HTR-8/SVneo (cell line): ENCODE results near the gene LAMP2.

Experiments
- DNase-seq: peaks from one replicate; pipeline ENCODE4 v3.0.0; 2011; ENCODE audit warnings: low spot score, mixed read lengths; ENCODE audit not compliant: insufficient read length
- FAIRE-seq: peaks from 2 replicates; lab custom pipeline; 2011; peaks lifted over from hg19 to GRCh38; lab: Jason Lieb, UNC

LAMP2 gene

DNA sequence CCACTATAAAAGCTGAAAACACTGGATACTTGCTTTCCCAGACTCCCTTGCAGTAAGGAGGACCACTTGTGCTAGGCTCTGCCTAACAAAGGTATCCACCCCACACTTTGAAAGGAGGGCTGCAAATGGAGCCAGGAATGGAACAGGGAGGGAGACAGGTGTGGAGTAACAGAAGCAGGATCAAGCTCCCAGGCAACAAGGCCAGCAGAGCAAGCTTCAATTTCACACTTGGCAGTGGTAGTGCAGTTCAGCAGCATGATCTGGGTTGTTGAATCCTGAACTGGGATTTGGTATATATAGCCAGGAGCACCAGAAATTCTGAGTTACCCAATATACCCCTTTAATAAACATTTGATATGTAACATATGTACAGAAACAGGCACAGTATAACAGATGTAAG is 9.8 kb downstream of the LAMP2 start:
- FAIRE-seq, result no peak

DNA sequence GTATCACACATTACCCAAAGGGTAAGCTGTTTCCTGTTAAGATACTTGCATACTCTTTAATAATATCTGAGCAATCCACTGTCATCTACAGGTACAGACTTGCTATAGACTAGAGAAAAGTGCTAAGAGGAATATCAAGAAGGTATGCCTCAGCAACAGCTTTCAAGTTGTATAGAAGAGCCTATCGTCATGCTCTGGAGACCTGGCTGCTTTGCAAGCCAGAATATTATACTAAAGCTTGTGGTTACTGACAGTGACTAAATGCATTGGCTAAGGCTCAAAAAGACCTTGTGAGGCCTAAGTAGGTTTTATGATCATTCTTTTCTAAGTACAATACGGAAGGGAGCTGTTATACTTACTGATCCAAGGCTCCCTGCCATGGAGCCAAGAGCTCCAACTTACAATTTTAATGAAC is 11.3 kb downstream of the LAMP2 start:
- DNase-seq (peak; percentile 1), FAIRE-seq (no peak)

More for the DNA sequence above, 9.8 kb downstream of the LAMP2 start:
- no peak for DNase-seq

DNA sequence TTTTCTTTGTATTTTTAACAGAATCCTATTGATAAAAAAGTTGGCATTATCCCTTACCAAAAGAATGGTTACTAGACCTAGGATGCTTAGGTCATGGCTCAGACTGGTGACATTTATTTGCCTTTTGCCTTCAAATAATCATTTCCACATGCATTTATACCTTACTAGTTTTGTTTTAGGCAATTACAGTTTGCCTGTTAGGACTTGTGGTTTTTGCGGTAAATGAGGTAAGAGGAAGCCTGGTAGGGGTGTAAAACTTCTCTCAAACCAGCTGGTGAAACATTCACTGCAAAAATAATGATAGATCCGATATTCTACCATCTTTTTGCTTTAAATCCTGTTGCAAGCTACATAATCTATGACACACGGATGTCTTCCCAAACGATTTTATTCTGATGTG is 12.1 kb downstream of the LAMP2 start:
- DNase-seq (no peak), FAIRE-seq (no peak)

DNA sequence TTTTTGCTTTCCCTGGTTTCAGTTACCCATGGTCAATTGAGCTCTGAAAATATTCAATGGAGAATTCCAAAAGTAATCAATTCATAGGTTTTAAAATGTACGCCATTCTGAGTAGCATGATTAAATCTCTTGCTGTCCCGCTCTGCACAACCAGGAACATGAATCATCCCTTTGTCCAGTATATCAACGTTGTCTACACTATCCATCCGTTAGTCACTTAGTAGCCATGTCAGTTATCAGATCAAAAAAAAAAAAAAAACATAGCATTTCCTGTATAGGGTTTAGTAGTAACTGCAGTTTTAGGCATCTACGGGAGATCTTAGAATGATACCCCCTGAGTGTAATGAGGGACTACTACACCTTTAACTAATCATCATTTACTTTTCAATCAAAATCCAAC is 15.1 kb downstream of the LAMP2 start:
- DNase-seq, result peak; percentile 1
- FAIRE-seq, result no peak

DNA sequence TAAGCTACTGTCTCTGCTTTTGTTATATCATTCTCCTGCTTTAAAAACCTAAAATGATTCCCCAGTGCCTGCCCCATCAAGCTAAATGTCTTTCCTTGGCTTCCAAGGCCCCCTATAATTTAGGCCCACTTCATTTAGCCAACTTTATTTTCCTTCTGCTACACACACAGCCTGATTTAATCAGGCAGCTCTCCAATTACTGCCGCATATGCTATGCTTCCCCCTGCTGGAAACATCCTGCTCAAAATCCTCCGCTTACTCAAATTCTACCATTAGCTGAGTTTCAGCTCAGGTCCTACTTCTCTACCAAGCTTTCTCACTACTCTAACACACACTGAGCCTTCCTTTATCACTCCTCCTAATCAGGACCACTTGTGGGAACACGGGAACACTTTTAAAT is 17.0 kb downstream of the LAMP2 start:
- DNase-seq (no peak), FAIRE-seq (no peak)

DNA sequence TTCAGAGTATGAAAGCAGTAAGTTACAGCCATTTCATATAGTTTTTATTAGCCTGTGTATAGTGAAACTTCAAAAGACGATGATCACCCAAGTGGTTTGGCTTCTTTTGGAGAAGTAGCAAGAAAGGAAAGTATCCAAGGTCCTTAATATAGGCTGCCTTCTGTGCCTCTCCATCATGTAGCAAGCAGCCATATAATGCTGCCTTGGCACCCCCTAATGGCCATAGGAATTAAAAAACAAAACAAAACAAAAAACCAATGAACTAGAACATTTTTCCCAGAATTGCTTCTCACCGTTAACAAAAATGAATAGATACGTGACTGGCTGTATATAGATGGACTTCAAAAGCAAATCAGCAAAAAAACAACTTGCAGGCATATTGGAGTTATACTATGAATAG is 18.9 kb downstream of the LAMP2 start:
- no peak for FAIRE-seq
- no peak for DNase-seq

DNA sequence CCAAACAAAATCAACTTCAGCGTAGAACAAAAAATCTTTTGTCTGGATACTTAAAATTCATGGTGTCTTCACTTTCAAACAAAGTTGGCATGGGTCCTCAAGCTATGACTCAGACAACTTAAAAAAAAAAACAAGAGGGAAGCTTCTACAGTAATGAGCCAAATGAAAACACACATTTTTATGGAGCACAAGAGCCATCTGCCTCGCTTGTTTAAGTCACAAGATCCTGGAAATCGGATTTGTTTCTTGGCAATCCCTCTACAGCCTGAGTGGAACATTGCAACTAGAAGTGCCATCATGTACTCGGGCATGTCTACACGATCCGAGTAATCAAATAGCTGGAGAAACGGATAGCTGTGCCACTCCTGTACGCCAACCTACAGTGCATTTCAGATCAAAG is 22.6 kb downstream of the LAMP2 start:
- FAIRE-seq (no peak), DNase-seq (no peak)

DNA sequence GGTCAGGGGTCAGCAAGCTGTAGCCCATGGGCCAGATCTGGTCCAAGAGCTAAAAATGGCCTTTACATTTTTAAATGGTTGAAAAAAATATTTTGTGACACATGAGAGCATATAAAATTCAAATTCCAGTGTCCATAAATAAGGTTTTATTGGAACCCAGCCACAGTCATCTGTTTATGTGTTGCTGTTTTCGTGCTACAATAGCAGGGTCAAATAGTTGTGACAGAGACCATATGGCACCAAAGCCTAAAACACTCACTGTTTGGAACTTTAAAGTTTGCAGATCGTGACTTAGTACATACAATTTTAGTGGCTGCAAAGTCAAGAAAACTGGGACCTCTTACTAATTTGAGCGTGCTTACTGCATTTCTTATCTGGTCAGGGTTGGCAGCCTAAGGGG is 29.2 kb downstream of the LAMP2 start:
- no peak for DNase-seq
- FAIRE-seq, result no peak

DNA sequence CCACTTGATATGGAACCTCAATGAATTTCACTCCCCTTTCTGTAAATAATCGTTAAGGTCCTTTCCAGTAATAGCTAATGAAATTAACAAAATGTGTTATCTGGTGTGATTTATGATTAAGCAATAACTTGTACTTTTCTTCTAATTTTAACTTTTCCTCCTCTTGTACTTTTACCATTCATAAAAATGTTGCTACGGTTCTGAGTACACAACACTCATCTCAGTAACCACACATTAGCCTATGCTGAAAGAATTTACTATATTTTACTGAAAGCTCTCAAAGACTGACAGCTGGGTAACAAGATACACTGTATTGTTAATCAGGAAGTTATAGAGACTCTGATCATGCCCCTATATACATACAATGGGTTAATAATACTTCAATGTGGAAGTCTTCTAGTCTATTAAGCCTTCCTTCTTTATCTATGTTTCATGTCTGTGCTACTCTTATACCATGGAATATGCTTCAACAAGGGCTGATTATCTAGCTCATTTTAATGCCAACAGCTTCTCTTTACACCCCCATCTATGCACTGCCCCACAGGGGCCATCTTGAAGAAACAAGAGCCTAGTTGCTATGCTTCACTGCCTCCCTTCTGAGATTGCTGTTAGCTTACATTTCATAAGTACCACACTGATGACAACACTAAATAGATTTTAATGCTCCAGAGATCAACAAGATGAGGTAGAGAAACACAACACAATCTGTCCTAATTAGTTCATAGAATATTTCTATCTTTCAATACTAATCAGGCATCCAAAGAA is 39.1 kb downstream of the LAMP2 start:
- FAIRE-seq, result no peak
- DNase-seq, result no peak

DNA sequence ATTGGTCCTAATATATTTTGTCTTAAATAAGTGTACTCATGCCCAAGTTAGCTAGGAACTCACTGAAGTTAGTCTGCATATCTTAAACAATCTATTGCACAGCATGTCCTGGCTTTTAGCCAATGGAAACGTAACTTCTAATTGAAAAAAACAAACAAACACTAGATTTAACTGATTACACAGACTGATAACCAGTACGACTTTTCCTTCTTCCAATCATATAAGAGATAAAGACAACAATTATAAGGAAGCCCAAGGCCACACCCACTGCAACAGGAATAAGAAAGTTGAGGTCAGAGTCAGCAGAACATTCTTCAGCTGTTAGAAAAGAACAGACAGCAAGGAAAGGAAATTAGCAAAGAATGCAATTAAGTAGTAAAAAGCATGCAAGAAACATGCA is 40.8 kb downstream of the LAMP2 start:
- FAIRE-seq (no peak), DNase-seq (no peak)

DNA sequence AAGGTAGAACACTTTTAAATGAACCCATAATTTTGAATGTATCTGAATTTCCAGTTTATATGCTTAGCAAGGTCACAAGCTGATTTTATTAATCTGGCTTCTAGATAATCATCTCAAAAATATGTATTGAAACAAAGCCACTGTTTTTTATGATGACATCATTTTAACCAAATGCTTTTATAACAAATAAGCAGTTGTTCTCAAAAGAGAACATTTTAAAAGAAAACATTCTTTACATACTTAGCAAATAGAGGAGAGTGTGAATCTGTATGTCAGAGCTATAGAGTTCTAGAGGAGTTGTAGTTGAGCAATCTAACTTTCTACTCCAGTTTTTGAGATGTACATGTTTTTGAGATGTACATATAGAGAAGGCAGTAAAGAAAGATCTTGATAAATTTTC is 42.5 kb downstream of the LAMP2 start:
- FAIRE-seq (no peak), DNase-seq (no peak)

DNA sequence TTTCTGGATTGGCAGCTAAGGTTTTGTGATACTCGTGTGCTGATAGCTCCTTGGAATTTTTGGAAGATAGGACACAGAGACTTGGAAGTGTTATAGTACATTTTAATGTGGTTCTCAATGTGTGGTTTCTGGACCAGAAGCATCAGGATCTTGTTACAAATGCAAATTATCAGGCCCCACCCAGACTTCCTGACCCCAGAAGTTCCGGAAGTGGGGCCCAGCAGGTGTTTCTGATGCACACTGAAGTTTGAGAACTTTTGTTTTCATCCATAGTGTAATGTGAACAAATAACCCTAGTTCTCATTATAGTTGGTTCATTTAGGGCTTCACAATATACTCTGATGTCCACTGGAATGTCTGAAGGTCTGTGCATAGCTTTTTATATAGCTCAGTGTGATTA is 49.6 kb downstream of the LAMP2 start:
- no peak for DNase-seq
- no peak for FAIRE-seq

DNA sequence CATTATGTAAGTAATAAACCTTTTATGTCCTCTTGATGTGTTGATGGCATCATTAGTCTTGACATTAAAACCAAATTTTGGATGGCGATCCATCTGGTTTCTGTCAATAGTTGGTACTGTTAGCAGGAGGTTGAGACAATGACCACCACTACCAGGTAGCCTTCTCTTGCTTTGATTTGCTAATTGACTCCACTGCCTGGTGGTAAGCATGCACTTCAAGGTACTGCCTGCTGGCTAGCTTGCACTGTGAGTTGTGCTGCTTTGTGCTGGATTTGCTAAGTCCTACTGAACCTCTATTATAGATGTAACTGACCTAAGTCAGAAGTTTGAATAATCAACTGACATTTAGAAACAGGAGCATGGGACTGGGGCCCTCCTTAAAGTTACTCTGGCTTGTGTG is 60.9 kb downstream of the LAMP2 start:
- DNase-seq (no peak), FAIRE-seq (no peak)

DNA sequence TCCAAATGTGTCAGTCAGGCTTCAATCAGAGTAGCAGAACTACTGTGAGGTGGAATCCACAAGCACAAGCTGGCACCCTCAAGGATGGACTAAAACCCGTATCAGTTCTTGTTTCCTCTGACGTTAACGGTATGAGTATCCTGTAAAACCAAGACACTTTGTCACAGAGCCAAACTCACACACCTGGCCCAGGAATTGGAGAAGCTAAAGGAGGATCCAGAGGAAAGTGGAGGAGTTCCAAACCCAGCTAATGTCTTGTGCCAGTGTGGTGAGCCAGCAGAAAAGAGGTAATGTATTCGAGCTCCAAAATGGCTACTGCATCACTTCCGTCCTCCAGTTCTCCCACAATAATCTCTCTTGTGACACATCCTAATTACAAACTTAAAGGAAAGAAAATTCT is 62.5 kb downstream of the LAMP2 start:
- no peak for FAIRE-seq
- no peak for DNase-seq

DNA sequence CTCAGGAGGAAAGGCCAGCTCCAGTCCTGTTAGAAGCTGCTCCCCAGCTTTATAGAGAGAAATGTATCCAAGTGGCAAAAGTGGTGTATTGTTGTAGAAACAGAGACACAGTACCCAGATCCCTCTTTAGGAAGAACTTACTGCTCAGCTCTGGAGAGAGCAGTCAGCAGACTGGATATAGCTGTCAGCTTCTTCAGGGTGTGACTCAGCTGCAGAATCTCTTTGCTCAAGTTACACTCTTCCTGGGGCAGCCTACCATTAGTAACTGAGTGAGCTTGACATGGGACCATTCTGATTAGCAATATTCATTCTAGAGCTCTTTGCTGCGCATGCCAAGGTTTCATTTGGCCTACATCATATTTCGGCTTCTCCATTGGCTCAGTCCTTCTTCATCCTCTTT is 66.7 kb downstream of the LAMP2 start:
- no peak for DNase-seq
- no peak for FAIRE-seq

DNA sequence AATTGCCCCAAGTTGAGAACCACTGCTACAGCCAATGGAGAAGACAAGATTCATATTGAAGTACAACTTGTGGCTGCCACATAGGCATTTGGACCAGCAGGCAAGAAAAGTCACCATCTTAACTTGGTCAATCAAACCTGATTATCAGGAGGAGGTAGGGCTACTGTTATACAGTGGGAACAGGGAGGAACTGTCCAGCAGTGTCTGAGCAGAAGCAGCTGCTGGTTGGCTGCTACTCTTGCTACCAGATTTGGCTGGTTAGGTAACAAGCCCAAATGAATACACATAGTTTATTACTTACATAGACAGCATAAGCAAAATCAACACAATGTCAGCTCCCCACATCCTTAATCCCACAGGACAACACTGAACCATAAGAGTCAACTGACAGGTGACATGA is 67.8 kb downstream of the LAMP2 start:
- DNase-seq (no peak), FAIRE-seq (no peak)

DNA sequence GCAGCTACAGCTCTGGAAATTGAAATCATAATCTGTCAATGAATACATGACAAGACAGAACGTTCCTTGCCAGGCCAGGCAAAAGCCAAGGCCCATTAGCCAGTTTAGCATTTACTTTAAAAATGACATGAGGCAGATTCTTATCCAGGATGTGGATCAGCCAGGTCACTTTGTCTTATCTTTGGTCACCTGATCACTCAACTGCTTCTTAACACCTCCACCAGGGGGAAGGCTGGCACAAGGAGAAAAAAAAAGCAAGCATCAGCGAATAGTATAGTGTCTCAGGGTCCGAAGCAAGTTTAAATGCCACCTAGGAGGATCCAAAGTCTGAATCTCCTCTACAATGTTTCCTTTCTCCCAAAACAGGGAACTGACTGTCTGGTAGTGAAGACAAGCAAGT is 88.4 kb downstream of the LAMP2 start:
- FAIRE-seq (no peak), DNase-seq (no peak)

DNA sequence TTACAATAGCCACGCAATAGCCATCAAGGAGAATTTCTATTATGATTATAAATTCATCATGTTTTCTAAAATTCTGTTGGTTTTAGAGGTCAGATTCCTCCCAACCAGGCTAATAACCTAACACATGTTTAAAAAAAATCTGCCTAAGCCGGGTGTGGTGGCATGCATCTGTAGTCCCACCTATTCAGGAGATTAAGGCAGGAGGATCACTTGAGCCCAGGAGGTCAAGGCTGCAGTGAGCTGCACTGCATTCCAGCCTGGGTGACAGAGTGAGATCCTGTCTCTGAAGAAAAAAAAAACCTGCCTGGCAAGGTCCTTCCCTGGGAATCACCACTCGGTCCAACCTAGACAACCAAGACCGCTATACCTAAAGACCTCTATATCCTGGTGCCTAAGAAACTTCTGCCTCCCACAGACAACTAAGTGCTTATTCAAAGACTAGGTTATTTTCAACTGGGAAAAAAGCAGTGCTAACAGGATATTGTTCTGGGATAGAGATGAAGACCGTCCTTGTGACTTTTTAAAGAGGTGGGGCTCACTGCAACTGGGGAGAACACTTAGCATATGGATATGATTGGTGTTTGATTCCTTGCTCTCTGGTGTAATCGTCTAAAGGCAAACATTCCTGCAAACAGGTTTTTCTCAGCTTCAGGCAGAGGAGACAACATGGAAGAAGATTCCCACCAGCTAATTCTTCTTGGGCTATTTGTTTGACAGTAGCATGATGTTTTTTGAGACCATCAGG is 89.0 kb downstream of the LAMP2 start:
- no peak for FAIRE-seq
- DNase-seq, result no peak

DNA sequence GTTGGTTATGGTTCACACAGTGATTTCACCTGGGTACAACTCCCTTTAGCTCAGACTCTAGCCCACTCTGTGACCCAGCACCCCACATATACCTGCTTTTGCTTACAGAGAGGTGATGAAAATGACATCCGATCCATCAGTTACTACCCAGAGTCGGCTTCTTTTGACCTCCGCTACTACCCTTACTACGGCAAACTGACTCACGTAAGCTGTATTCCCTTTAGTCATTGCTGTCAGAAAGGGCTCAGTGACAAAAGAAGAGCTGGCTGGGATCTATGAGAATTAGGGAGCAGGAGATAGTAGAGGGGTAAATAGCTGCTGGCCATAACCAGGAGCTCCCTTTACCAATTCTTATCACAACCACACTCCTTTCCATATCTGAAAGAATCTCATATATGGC is 90.5 kb downstream of the LAMP2 start:
- DNase-seq, result no peak
- FAIRE-seq, result no peak
